ENCODE measurements around the gene OR1S1. TPM values are rescaled to one million over a fixed set of nuclear protein-coding genes. Genes with fewer than 3 reads are reported as not detected.

The OR1S1 gene
- polyA plus RNA-seq, 1 donor = not detected

- no peaks in the 10 kb centered on the region for H3K27me3 ChIP-seq (ENCODE audit: control insufficient read depth, insufficient read depth, low read length)
- no peaks in the 10 kb centered on the region for H3K36me3 ChIP-seq (ENCODE audit: control insufficient read depth, insufficient read depth, low read length)
- no peak overlapping the region for H3K4me3 ChIP-seq (ENCODE audit: low read length)
- peaks cover 20% of the 10 kb centered on the region for H3K4me1 ChIP-seq (ENCODE audit: control insufficient read depth, insufficient read depth, low read length)
- peak overlapping the region; percentile 85 for H3K27ac ChIP-seq (ENCODE audit: low read length)
- DNase-seq = peak; percentile 56 to 77
- peaks cover 15% of the 10 kb centered on the region for H3K9me3 ChIP-seq (ENCODE audit: control insufficient read depth, low read depth, low read length)
These were observed 19.1 kb upstream of the OR1S1 start for GRCh38 chr11:58193391-58193790.

GRCh38 chr11:58195939-58196338 is 16.6 kb upstream of the OR1S1 start:
- Histone ChIP-seq H3K36me3 (ENCODE audit: control insufficient read depth, insufficient read depth, low read length) (no peaks in the 10 kb centered on the region), H3K27me3 (ENCODE audit: control insufficient read depth, insufficient read depth, low read length) (no peaks in the 10 kb centered on the region), H3K4me1 (ENCODE audit: control insufficient read depth, insufficient read depth, low read length) (peaks cover 20% of the 10 kb centered on the region), H3K27ac (ENCODE audit: low read length) (no peak overlapping the region), H3K9me3 (ENCODE audit: control insufficient read depth, low read depth, low read length) (peaks cover 11% of the 10 kb centered on the region), H3K4me3 (ENCODE audit: low read length) (no peak overlapping the region)
- DNase-seq = no peak
- WGBS (ENCODE audit: insufficient coverage, low lambda C conversion rate) = 100% methylated on average over 1 of the region's 2 CpGs

GRCh38 chr11:58199271-58199670 is 13.2 kb upstream of the OR1S1 start:
- H3K9me3 ChIP-seq (ENCODE audit: control insufficient read depth, low read depth, low read length) = peaks cover 8% of the 10 kb centered on the region
- H3K4me3 ChIP-seq (ENCODE audit: low read length) = no peak overlapping the region
- no peak for DNase-seq
- no peak overlapping the region for H3K27ac ChIP-seq (ENCODE audit: low read length)
- no peaks in the 10 kb centered on the region for H3K36me3 ChIP-seq (ENCODE audit: control insufficient read depth, insufficient read depth, low read length)
- H3K4me1 ChIP-seq (ENCODE audit: control insufficient read depth, insufficient read depth, low read length) = no peaks in the 10 kb centered on the region
- H3K27me3 ChIP-seq (ENCODE audit: control insufficient read depth, insufficient read depth, low read length) = no peaks in the 10 kb centered on the region
- no CpG with 5 or more reads among the region's 1 CpG for WGBS (ENCODE audit: insufficient coverage, low lambda C conversion rate)

GRCh38 chr11:58204042-58204441 is 8.5 kb upstream of the OR1S1 start, which contains the start of gene OR1S2:
TSS of gene OR1S2 (minus strand) at chr11:58204142. CDS start at chr11:58204142, 0 bp downstream.
- Histone ChIP-seq H3K9me3 (ENCODE audit: control insufficient read depth, low read depth, low read length) (no peaks in the 10 kb centered on the region), H3K4me1 (ENCODE audit: control insufficient read depth, insufficient read depth, low read length) (no peaks in the 10 kb centered on the region), H3K4me3 (ENCODE audit: low read length) (no peak within 1 kb of the TSS), H3K36me3 (ENCODE audit: control insufficient read depth, insufficient read depth, low read length) (no peaks in the 10 kb centered on the region), H3K27me3 (ENCODE audit: control insufficient read depth, insufficient read depth, low read length) (no peaks in the 10 kb centered on the region), H3K27ac (ENCODE audit: low read length) (no peak within 1 kb of the TSS)
- DNase-seq = no peak

GRCh38 chr11:58216476-58216875 is 4.0 kb downstream of the OR1S1 start:
- H3K4me3 ChIP-seq (ENCODE audit: low read length) = no peak overlapping the region
- H3K9me3 ChIP-seq (ENCODE audit: control insufficient read depth, low read depth, low read length) = no peaks in the 10 kb centered on the region
- H3K27ac ChIP-seq (ENCODE audit: low read length) = no peak overlapping the region
- DNase-seq = no peak
- no peaks in the 10 kb centered on the region for H3K36me3 ChIP-seq (ENCODE audit: control insufficient read depth, insufficient read depth, low read length)
- no peaks in the 10 kb centered on the region for H3K4me1 ChIP-seq (ENCODE audit: control insufficient read depth, insufficient read depth, low read length)
- H3K27me3 ChIP-seq (ENCODE audit: control insufficient read depth, insufficient read depth, low read length) = no peaks in the 10 kb centered on the region

GRCh38 chr11:58222721-58223120 is 10.2 kb downstream of the OR1S1 start:
- no peak for DNase-seq
- WGBS (ENCODE audit: insufficient coverage, low lambda C conversion rate) = 78% methylated on average over 4 of the region's 7 CpGs
- no peaks in the 10 kb centered on the region for H3K9me3 ChIP-seq (ENCODE audit: control insufficient read depth, low read depth, low read length)
- no peak overlapping the region for H3K27ac ChIP-seq (ENCODE audit: low read length)
- H3K36me3 ChIP-seq (ENCODE audit: control insufficient read depth, insufficient read depth, low read length) = no peaks in the 10 kb centered on the region
- H3K4me3 ChIP-seq (ENCODE audit: low read length) = no peak overlapping the region
- no peaks in the 10 kb centered on the region for H3K4me1 ChIP-seq (ENCODE audit: control insufficient read depth, insufficient read depth, low read length)
- no peaks in the 10 kb centered on the region for H3K27me3 ChIP-seq (ENCODE audit: control insufficient read depth, insufficient read depth, low read length)

- Histone ChIP-seq H3K9me3 (ENCODE audit: control insufficient read depth, low read depth, low read length) (peaks cover 4% of the 10 kb centered on the region), H3K36me3 (ENCODE audit: control insufficient read depth, insufficient read depth, low read length) (no peaks in the 10 kb centered on the region), H3K27me3 (ENCODE audit: control insufficient read depth, insufficient read depth, low read length) (no peaks in the 10 kb centered on the region), H3K4me3 (ENCODE audit: low read length) (no peak overlapping the region), H3K27ac (ENCODE audit: low read length) (no peak overlapping the region), H3K4me1 (ENCODE audit: control insufficient read depth, insufficient read depth, low read length) (no peaks in the 10 kb centered on the region)
- 80% methylated on average over 2 of the region's 32 CpGs for WGBS (ENCODE audit: insufficient coverage, low lambda C conversion rate)
- no peak for DNase-seq
These were observed 15.6 kb downstream of the OR1S1 start for GRCh38 chr11:58227956-58228615.

GRCh38 chr11:58243954-58244353 is 31.4 kb downstream of the OR1S1 start:
- Histone ChIP-seq H3K4me3 (ENCODE audit: low read length) (no peak overlapping the region), H3K4me1 (ENCODE audit: control insufficient read depth, insufficient read depth, low read length) (no peaks in the 10 kb centered on the region), H3K27ac (ENCODE audit: low read length) (no peak overlapping the region), H3K27me3 (ENCODE audit: control insufficient read depth, insufficient read depth, low read length) (no peaks in the 10 kb centered on the region), H3K36me3 (ENCODE audit: control insufficient read depth, insufficient read depth, low read length) (no peaks in the 10 kb centered on the region), H3K9me3 (ENCODE audit: control insufficient read depth, low read depth, low read length) (no peaks in the 10 kb centered on the region)
- 90% methylated on average over 2 of the region's 2 CpGs for WGBS (ENCODE audit: insufficient coverage, low lambda C conversion rate)
- no peak for DNase-seq

GRCh38 chr11:58254936-58255335 is 42.4 kb downstream of the OR1S1 start:
- Histone ChIP-seq H3K27ac (ENCODE audit: low read length) (no peak overlapping the region), H3K4me1 (ENCODE audit: control insufficient read depth, insufficient read depth, low read length) (no peaks in the 10 kb centered on the region), H3K9me3 (ENCODE audit: control insufficient read depth, low read depth, low read length) (no peaks in the 10 kb centered on the region), H3K36me3 (ENCODE audit: control insufficient read depth, insufficient read depth, low read length) (no peaks in the 10 kb centered on the region), H3K4me3 (ENCODE audit: low read length) (no peak overlapping the region), H3K27me3 (ENCODE audit: control insufficient read depth, insufficient read depth, low read length) (no peaks in the 10 kb centered on the region)
- 80% methylated on average over 1 of the region's 1 CpG for WGBS (ENCODE audit: insufficient coverage, low lambda C conversion rate)
- DNase-seq = no peak

GRCh38 chr11:58259983-58260382 is 47.5 kb downstream of the OR1S1 start:
- H3K27ac ChIP-seq (ENCODE audit: low read length) = no peak overlapping the region
- H3K9me3 ChIP-seq (ENCODE audit: control insufficient read depth, low read depth, low read length) = no peaks in the 10 kb centered on the region
- no peak overlapping the region for H3K4me3 ChIP-seq (ENCODE audit: low read length)
- H3K27me3 ChIP-seq (ENCODE audit: control insufficient read depth, insufficient read depth, low read length) = no peaks in the 10 kb centered on the region
- no peaks in the 10 kb centered on the region for H3K4me1 ChIP-seq (ENCODE audit: control insufficient read depth, insufficient read depth, low read length)
- 88% methylated on average over 1 of the region's 2 CpGs for WGBS (ENCODE audit: insufficient coverage, low lambda C conversion rate)
- DNase-seq = no peak
- no peaks in the 10 kb centered on the region for H3K36me3 ChIP-seq (ENCODE audit: control insufficient read depth, insufficient read depth, low read length)

Data from large intestine (tissue), 3 donors.